ENCODE results near the gene ZCCHC2. TPM values are rescaled to one million over a fixed set of nuclear protein-coding genes. Genes with fewer than 3 reads are reported as not detected.
A peak's percentile ranks its signal among the peaks of the same experiment; 100 is the strongest.

The ZCCHC2 gene
- total RNA-seq, 1 donor from 2014 or later: 18.5 TPM

GRCh38 chr18:62584241-62585120 lies 61.7 kb downstream of the ZCCHC2 start:
- Mint-ChIP-seq H3K9me3 (ENCODE audit: low read depth) (no peaks in the 10 kb centered on the region), H3K36me3 (ENCODE audit: insufficient read depth) (peaks cover 13% of the 10 kb centered on the region), H3K4me1 (ENCODE audit: low read depth) (peaks cover 8% of the 10 kb centered on the region), H3K27me3 (no peaks in the 10 kb centered on the region), H3K4me3 (ENCODE audit: low read depth) (peak overlapping the region; percentile 45), H3K27ac (peak overlapping the region; percentile 26)
- TF ChIP-seq, protein P1, sequence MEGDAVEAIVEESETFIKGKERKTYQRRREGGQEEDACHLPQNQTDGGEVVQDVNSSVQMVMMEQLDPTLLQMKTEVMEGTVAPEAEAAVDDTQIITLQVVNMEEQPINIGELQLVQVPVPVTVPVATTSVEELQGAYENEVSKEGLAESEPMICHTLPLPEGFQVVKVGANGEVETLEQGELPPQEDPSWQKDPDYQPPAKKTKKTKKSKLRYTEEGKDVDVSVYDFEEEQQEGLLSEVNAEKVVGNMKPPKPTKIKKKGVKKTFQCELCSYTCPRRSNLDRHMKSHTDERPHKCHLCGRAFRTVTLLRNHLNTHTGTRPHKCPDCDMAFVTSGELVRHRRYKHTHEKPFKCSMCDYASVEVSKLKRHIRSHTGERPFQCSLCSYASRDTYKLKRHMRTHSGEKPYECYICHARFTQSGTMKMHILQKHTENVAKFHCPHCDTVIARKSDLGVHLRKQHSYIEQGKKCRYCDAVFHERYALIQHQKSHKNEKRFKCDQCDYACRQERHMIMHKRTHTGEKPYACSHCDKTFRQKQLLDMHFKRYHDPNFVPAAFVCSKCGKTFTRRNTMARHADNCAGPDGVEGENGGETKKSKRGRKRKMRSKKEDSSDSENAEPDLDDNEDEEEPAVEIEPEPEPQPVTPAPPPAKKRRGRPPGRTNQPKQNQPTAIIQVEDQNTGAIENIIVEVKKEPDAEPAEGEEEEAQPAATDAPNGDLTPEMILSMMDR (IDR thresholded peaks at IDR 0.05; ENCODE audit: unreplicated experiment): peak; percentile 90
- peak; percentile 77 for DNase-seq (ENCODE audit: low spot score, unreplicated experiment)

DNA sequence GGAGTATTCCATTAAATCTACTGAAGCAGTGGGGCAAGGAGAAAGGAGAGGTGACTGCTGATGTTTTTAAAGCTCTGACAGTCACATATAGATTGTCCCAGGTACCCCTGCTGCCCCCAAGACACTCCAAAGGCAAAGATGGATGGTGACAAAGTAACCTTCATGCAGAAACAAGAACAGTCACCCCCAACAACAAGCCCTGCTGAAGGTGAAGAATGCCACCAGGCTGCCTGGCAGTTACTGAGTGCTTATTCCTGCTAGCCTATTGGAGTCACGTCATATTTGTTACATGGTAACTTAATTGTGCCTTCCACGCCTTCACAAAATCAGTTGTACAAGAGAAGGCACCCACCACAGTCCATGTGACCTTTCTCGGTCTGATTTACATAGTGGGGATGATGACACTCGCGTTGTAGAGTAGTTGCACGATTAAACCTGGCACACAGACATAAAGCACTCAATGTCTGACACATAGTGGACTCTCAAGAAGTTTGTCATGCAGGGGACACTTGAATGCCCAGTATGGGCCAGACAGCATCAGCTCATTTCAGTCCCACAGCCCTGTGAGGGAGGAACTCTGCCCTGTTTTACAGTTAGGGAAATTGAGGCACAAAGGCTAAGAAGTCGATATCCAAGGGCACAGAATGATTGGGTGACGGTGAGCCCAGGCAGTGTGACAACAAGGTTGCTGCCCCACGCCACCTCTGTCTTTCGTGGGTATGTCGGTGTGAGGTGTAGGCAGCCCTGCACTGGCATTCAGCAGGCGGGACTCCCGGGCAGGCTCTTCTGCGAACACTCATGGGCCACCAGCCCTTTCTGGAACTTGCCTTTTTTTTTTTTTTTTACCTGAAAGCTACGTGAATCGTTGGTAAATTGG lies 62.7 kb downstream of the ZCCHC2 start:
- H3K27ac Mint-ChIP-seq: no peak overlapping the region
- no peaks in the 10 kb centered on the region for H3K27me3 Mint-ChIP-seq
- peaks cover 2% of the 10 kb centered on the region for H3K9me3 Mint-ChIP-seq (ENCODE audit: low read depth)
- peaks cover 8% of the 10 kb centered on the region for H3K4me1 Mint-ChIP-seq (ENCODE audit: low read depth)
- H3K4me3 Mint-ChIP-seq (ENCODE audit: low read depth): no peak overlapping the region
- peaks cover 9% of the 10 kb centered on the region for H3K36me3 Mint-ChIP-seq (ENCODE audit: insufficient read depth)
- TF ChIP-seq, protein P1 (IDR thresholded peaks at IDR 0.05; ENCODE audit: unreplicated experiment): no peak
- no peak for DNase-seq (ENCODE audit: low spot score, unreplicated experiment)

DNA sequence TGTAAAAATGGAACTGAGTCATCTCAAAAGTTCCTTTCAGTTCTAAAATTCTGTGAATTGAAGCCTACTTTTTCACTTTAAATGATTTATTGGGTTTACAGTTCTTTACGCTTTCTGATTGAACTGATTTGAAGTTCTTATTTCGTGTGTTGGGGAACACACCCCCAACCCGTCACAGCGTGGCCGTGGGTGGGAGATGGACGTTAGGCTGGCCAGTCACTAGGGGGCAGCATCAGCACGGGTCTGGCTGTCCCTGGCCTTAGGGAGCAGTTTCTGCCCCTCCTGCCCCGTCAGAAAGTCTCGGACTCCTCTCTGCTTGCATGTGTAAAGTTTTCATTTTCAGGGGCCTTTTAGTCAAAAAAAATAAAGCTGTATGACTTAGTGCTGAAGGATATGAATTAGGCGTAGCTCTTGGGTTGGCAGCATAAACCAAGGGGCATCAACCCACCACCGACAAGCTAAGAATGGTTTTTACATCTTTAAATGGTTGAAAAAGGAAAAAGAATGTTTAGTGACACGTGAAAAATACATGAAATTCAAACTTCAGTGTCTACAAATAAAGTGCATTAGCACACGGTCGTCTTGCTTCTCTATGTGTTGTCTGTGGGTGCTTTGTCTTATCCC lies 63.4 kb downstream of the ZCCHC2 start:
- Mint-ChIP-seq H3K4me1 (ENCODE audit: low read depth) (peaks cover 8% of the 10 kb centered on the region), H3K9me3 (ENCODE audit: low read depth) (peaks cover 4% of the 10 kb centered on the region), H3K36me3 (ENCODE audit: insufficient read depth) (peaks cover 9% of the 10 kb centered on the region), H3K27ac (no peak overlapping the region), H3K27me3 (no peaks in the 10 kb centered on the region), H3K4me3 (ENCODE audit: low read depth) (no peak overlapping the region)
- DNase-seq (ENCODE audit: low spot score, unreplicated experiment): peak; percentile 71
- TF ChIP-seq, protein P1 (IDR thresholded peaks at IDR 0.05; ENCODE audit: unreplicated experiment): peak; percentile 92

DNA sequence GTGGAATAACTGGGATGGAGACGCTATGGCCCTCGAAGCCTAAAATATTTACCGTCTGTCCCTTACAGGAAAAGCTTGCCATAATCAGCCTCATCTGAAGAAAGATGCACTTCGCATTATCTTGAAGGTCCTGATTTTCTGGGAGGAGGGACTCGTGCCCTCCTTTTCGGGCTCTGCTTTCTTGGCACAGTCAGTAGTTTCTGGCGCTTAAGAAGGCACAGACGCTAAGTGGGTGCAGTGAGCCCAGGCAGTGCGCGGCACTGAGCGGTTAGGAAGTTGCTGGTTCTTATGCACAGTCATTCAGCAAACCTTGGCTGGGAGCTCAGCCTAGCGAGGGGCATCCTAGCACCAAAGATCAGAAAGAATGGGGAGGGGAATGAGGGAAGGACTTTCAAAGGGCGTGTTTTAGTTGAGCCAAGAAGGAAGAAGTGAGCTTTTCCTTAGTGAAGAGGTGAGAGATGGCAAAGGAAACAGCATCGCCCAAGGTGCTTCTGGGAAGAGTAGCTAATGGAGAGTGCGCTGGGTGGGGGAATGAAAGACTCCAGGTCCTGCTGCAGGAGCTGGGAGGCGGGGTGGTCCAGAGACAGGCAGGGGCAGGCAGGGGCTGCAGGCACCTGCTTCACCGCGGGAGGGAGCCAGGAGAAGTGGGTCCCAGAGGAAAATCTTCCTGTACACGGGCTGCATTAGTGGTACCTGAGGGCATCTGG lies 64.1 kb downstream of the ZCCHC2 start:
- Mint-ChIP-seq H3K36me3 (ENCODE audit: insufficient read depth) (peaks cover 7% of the 10 kb centered on the region), H3K27me3 (no peaks in the 10 kb centered on the region), H3K4me1 (ENCODE audit: low read depth) (peaks cover 8% of the 10 kb centered on the region), H3K27ac (no peak overlapping the region), H3K9me3 (ENCODE audit: low read depth) (peaks cover 4% of the 10 kb centered on the region), H3K4me3 (ENCODE audit: low read depth) (no peak overlapping the region)
- TF ChIP-seq, protein P1 (IDR thresholded peaks at IDR 0.05; ENCODE audit: unreplicated experiment): peak; percentile 7
- DNase-seq (ENCODE audit: low spot score, unreplicated experiment): no peak

Measured in progenitor cell of endocrine pancreas (in vitro differentiated cells).